Keratinocyte (primary cell): Measurements from ENCODE around the gene CAMKK2.

Experiments used
- CTCF ChIP-seq, 3 experiments: IDR thresholded peaks in 1 of 3; conservative IDR thresholded peaks in 1 of 3; optimal IDR thresholded peaks in 1 of 3; 2 replicates in 2 of 3; 3 replicates in 1 of 3; pipeline versions ENCODE3 to v1.5.1; 2011; ENCODE audit warnings: low read length in 3 of 3, mild to moderate bottlenecking in 3 of 3, moderate library complexity in 2 of 3, control low read depth in 1 of 3, inconsistent platforms in 1 of 3; ENCODE audit not compliant: insufficient read depth in 2 of 3; ENCODE audit errors: extremely low read depth in 1 of 3
- EZH2 ChIP-seq: IDR thresholded peaks from one replicate; pipeline ENCODE4 v1.6.1; 2012; ENCODE audit warnings: inconsistent platforms, mild to moderate bottlenecking, low read length, moderate library complexity

GRCh38 chr12:121294151-121294889 is 2.2 kb downstream of the CAMKK2 start:
- no peak for TF ChIP-seq CTCF (optimal IDR thresholded peaks at IDR 0.05 in 1 of 3, IDR thresholded peaks at IDR 0.05 in 1 of 3, conservative IDR thresholded peaks at IDR 0.05 in 1 of 3; ENCODE audit: extremely low read depth in 1 of 3, insufficient read depth in 2 of 3, low read length in 3 of 3)
- TF ChIP-seq EZH2 = no peak
